ENCODE measurements around the gene MMP14.

DNA sequence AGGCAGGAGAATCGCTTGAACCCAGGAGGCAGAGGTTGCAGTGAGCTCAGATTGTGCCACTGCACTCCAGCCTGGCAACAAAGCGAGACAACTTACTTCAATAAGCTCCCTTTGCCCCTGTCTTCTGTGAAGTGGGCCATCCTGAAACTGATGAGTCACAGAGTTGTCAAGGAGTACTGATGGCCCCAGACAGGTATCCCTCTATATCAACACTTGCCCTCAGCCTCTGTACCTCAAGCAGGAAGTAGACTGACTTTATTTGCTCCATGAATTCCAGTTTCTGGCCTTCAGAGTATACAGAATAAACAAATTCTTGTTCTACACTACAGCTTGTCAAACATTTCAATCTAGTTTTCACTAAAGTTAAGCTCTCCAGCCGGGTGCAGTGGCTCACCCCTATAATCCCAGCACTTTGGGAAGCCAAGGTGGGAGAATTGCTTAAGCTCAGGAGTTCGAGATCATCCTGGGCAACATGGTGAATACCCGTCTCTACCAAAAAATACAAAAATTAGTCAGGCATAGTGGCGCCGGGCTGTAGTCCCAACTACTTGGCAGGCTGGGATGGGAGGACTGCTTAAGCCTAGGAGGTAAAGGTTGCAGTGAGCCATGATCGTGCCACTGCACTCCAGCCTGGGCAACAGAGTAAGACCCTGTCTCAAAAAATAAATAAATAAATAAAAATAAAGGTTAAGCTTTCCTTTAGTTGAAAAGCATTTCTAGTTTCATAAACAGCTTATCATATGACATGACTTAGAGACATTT lies 18.8 kb downstream of the MMP14 start:
- TF ChIP-seq, protein P1, sequence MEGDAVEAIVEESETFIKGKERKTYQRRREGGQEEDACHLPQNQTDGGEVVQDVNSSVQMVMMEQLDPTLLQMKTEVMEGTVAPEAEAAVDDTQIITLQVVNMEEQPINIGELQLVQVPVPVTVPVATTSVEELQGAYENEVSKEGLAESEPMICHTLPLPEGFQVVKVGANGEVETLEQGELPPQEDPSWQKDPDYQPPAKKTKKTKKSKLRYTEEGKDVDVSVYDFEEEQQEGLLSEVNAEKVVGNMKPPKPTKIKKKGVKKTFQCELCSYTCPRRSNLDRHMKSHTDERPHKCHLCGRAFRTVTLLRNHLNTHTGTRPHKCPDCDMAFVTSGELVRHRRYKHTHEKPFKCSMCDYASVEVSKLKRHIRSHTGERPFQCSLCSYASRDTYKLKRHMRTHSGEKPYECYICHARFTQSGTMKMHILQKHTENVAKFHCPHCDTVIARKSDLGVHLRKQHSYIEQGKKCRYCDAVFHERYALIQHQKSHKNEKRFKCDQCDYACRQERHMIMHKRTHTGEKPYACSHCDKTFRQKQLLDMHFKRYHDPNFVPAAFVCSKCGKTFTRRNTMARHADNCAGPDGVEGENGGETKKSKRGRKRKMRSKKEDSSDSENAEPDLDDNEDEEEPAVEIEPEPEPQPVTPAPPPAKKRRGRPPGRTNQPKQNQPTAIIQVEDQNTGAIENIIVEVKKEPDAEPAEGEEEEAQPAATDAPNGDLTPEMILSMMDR (conservative IDR thresholded peaks at IDR 0.05): no peak
- TF ChIP-seq EZH2 (IDR thresholded peaks at IDR 0.05; ENCODE audit: low read depth): no peak

All from PC-9 (cell line).